GM23338 (cell line): ENCODE results near the gene C11orf52. TPM values are rescaled to one million over a fixed set of nuclear protein-coding genes. Genes with fewer than 3 reads are reported as not detected.

ENCODE experiments used
- ATAC-seq: fragments of 200-7000 bp; cut with Tn5 transposase; 3 replicates; pipeline ENCODE4 v1.9.1; 2020
- DNase-seq: peaks from one replicate; pipeline ENCODE4 v3.0.0-alpha.2; 2015; ENCODE audit warnings: low spot score
- H2AFZ ChIP-seq: fragments of 200-600 bp; sonication (generic); 2 replicates; pipeline ENCODE4 v1.8.0; 2016; ENCODE audit warnings: antibody characterized with exemption, mild to moderate bottlenecking, moderate library complexity
- H3F3A ChIP-seq: fragments of 200-600 bp; sonication (generic); replicated peaks from 2 replicates; pipeline ENCODE4 v1.8.0; 2017; ENCODE audit warnings: antibody characterized with exemption, mixed run types, low read depth
- H3K27ac ChIP-seq: fragments of 200-600 bp; sonication (generic); 2 replicates; pipeline ENCODE4 v1.6.1; 2016; ENCODE audit warnings: low read depth
- H3K27me3 ChIP-seq: fragments of 200-600 bp; sonication (generic); 2 replicates; pipeline ENCODE4 v1.8.0; 2016; ENCODE audit warnings: mild to moderate bottlenecking, mixed run types, moderate library complexity; ENCODE audit not compliant: insufficient read depth
- H3K36me3 ChIP-seq: fragments of 200-600 bp; sonication (generic); 2 replicates; pipeline ENCODE4 v1.8.0; 2016; ENCODE audit warnings: mild to moderate bottlenecking; ENCODE audit not compliant: insufficient read depth
- H3K4me1 ChIP-seq: fragments of 200-600 bp; sonication (generic); 2 replicates; pipeline ENCODE4 v1.8.0; 2016; ENCODE audit warnings: mild to moderate bottlenecking, moderate library complexity; ENCODE audit not compliant: insufficient read depth
- H3K4me2 ChIP-seq: fragments of 200-600 bp; sonication (generic); 2 replicates; pipeline ENCODE4 v1.7.1; 2017; ENCODE audit warnings: mixed run types
- H3K4me3 ChIP-seq: fragments of 200-600 bp; sonication (generic); 2 replicates; pipeline ENCODE4 v1.6.1; 2016; ENCODE audit warnings: mixed run types
- H3K79me2 ChIP-seq: fragments of 200-600 bp; sonication (generic); replicated peaks from 2 replicates; pipeline ENCODE4 v1.8.0; 2017; ENCODE audit warnings: mild to moderate bottlenecking; ENCODE audit not compliant: insufficient read depth
- H3K9me2 ChIP-seq: fragments of 200-600 bp; sonication (generic); 2 replicates; pipeline ENCODE4 v1.8.0; 2017; ENCODE audit not compliant: insufficient read depth
- H4K20me1 ChIP-seq: fragments of 200-600 bp; sonication (generic); replicated peaks from 2 replicates; pipeline ENCODE4 v1.8.0; 2017; ENCODE audit warnings: mild to moderate bottlenecking; ENCODE audit not compliant: insufficient read depth
- H3K27ac Mint-ChIP-seq: 2 replicates; pipeline ENCODE4 v1.8.0; 2020; ENCODE audit warnings: inconsistent platforms, mild to moderate bottlenecking, moderate library complexity, mixed read lengths
- H3K27me3 Mint-ChIP-seq: 3 replicates; pipeline ENCODE4 v1.8.0; 2022; ENCODE audit warnings: low read depth, mild to moderate bottlenecking, moderate library complexity, mixed read lengths, inconsistent platforms; ENCODE audit not compliant: insufficient read depth, poor library complexity
- H3K36me3 Mint-ChIP-seq: 3 replicates; pipeline ENCODE4 v1.8.0; 2021; ENCODE audit warnings: low read depth, mild to moderate bottlenecking, inconsistent platforms, moderate library complexity, mixed read lengths
- H3K4me1 Mint-ChIP-seq: 3 replicates; pipeline ENCODE4 v1.8.0; 2020; ENCODE audit warnings: mild to moderate bottlenecking, inconsistent platforms, mixed read lengths
- H3K4me3 Mint-ChIP-seq: 3 replicates; pipeline ENCODE4 v1.8.0; 2021; ENCODE audit warnings: moderate library complexity, mild to moderate bottlenecking, inconsistent platforms, mixed read lengths
- H3K9me3 Mint-ChIP-seq: 3 replicates; pipeline ENCODE4 v1.8.0; 2020; ENCODE audit warnings: moderate library complexity, mild to moderate bottlenecking, inconsistent platforms, mixed read lengths
- CREB1 ChIP-seq: fragments of 250-450 bp; sonication (Bioruptor Pico); IDR thresholded peaks from 2 replicates; pipeline ENCODE4 v1.5.0; 2020; ENCODE audit warnings: low read depth, mild to moderate bottlenecking, moderate library complexity
- EZH2 ChIP-seq: fragments of 200-600 bp; sonication (generic); IDR thresholded peaks from one replicate; pipeline ENCODE4 v1.8.0; 2017; ENCODE audit warnings: antibody characterized with exemption, mild to moderate bottlenecking, low read depth; ENCODE audit not compliant: unreplicated experiment
- POLR2AphosphoS5 ChIP-seq: IDR thresholded peaks from 2 replicates; pipeline ENCODE4 v1.6.1; 2016; ENCODE audit warnings: antibody characterized with exemption, low read depth
- ZNF114 ChIP-seq: fragments of 250-450 bp; sonication (Bioruptor Pico); IDR thresholded peaks from 2 replicates; pipeline ENCODE4 v1.5.0; 2020; ENCODE audit warnings: mild to moderate bottlenecking, moderate library complexity
- ZNF462 ChIP-seq: fragments of 250-450 bp; sonication (Bioruptor Pico); IDR thresholded peaks from 2 replicates; pipeline ENCODE4 v1.5.0; 2020; ENCODE audit warnings: mild to moderate bottlenecking, moderate library complexity
- polyA plus RNA-seq: library from polyadenylated mRNA; unstranded; fragments of >200 nt; fragmentation: Nextera tagmentation; extraction: Ambion mirVana; gene quantifications from 2 replicates; pipeline ENCODE4 v1.2.1, GENCODE V29; 2016
- total RNA-seq: library from RNA; depleted of rRNA; stranded (reverse); fragments of >200 nt; shearing (Covaris generic); gene quantifications from 2 replicates; pipeline ENCODE4 v1.2.3, GENCODE V29; 2014

The C11orf52 gene
- total and polyA plus RNA-seq, 2 experiments from 2014 or later: 1.0 to 4.1 TPM

GRCh38 chr11:111957663-111958444, 39.1 kb downstream of the C11orf52 start:
- Histone ChIP-seq H3K27ac (no peak overlapping the region), H3F3A (no peaks in the 10 kb centered on the region), H3K4me3 (no peak overlapping the region), H3K27me3 (no peaks in the 10 kb centered on the region), H4K20me1 (no peaks in the 10 kb centered on the region), H3K79me2 (0 out of 2 replicates have a peak, but pooled peaks cover 3% of the 10 kb centered on the region), H3K4me1 (peaks cover 15% of the 10 kb centered on the region), H3K36me3 (no peaks in the 10 kb centered on the region), H3K9me2 (no peaks in the 10 kb centered on the region), H3K4me2 (no peak overlapping the region), H2AFZ (no peak overlapping the region)
- H3K36me3 Mint-ChIP-seq: peaks cover 26% of the 10 kb centered on the region
- H3K27me3 Mint-ChIP-seq: peaks cover 10% of the 10 kb centered on the region
- H3K4me3 Mint-ChIP-seq: no peak overlapping the region; the same call in 2 of the 3 replicates
- peaks cover 19% of the 10 kb centered on the region for H3K4me1 Mint-ChIP-seq
- no peak for DNase-seq
- no peak for TF ChIP-seq ZNF114 (CRISPR knock-in tag)
- TF ChIP-seq POLR2AphosphoS5: no peak
- no peak for TF ChIP-seq CREB1 (CRISPR knock-in tag)
- no peak for TF ChIP-seq EZH2
- TF ChIP-seq ZNF462 (CRISPR knock-in tag): no peak
- H3K27ac Mint-ChIP-seq: no peak overlapping the region
- H3K9me3 Mint-ChIP-seq: peaks cover 15% of the 10 kb centered on the region; the same call in 2 of the 3 replicates
- no peak for ATAC-seq
